Right lobe of liver (tissue), 4 donors: ENCODE data around the gene SYT1.

Experiments
- CTCF ChIP-seq, 4 donors: fragments of 200-600 bp in 3 of 4; fragments of 450-650 bp in 1 of 4; IDR thresholded peaks; one replicate each; pipeline versions ENCODE4 v1.5.1 to v1.8.0; 2016 to 2022; ENCODE audit warnings: antibody characterized with exemption in 4 of 4, mild to moderate bottlenecking in 2 of 4
- POLR2A ChIP-seq: fragments of 450-650 bp; IDR thresholded peaks from one replicate; pipeline ENCODE4 v1.6.1; 2017; ENCODE audit warnings: antibody characterized with exemption, mild to moderate bottlenecking
- donor health status: DM: no; HTN: no; CAD: no.
- donor health status: DM: no; HTN: no; CAD: no.
- donor health status: DM: no; HTN: yes; CAD: no.

GRCh38 chr12:79333144-79333543 is 468.6 kb downstream of the SYT1 start:
- TF ChIP-seq CTCF (IDR thresholded peaks at IDR 0.05) = no peak
- TF ChIP-seq POLR2A = no peak
